HG03025 (cell line): Measurements from ENCODE around the gene PHRF1.
"Not testable (repeated sequence)": the region's sequence is repeated elsewhere in the genome, so short reads cannot be mapped to it uniquely, and the experiment has no call there.

Experiments
- ATAC-seq: cut with Tn5 transposase; IDR thresholded peaks from one replicate; pipeline ENCODE4 v1.9.1; 2021; ENCODE audit warnings: mild to moderate bottlenecking, moderate library complexity; ENCODE audit not compliant: unreplicated experiment, low FRiP score

Gene PHRF1

GRCh38 chr11:646214-646613, 69.9 kb downstream of the PHRF1 start:
- no peak for ATAC-seq

DNA sequence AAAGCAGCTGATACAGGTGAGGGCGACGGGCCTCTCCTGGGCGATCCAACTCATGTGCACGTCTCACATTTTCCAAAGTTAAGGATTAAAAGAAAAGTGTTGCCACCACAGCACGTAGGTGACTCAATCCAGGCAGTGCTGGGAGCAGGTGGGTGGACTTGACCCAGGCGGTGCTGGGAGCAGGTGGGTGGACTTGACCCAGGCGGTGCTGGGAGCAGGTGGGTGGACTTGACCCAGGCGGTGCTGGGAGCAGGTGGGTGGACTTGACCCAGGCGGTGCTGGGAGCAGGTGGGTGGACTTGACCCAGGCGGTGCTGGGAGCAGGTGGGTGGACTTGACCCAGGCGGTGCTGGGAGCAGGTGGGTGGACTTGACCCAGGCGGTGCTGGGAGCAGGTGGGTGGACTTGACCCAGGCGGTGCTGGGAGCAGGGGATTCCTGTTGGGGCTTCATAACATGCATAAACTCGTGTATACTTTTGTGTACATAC, 71.4 kb downstream of the PHRF1 start:
- not testable (repeated sequence) for ATAC-seq

DNA sequence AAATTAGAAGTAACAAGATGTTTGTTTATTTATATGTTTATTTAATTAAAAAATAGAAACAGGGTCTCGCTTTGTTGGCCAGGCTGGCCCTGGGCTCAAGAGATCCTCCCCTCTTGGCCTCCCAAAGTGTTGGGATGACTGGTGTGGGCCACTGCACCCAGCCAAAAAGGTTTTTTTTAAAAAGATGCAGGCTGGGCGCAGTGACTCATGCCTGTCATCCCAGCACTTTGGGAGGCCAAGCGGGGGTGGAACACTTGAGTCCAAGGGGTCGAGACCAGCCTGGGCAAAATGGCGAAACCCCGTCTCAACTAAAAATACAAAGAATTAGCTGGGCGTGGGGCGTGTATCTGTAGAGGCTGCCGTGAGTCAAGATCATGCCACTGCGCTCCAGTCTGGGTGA, 74.2 kb downstream of the PHRF1 start:
- no peak for ATAC-seq

- not testable (repeated sequence) for ATAC-seq
These were observed 76.9 kb downstream of the PHRF1 start for GRCh38 chr11:653136-653535.

- no peak for ATAC-seq
These were observed 77.6 kb downstream of the PHRF1 start for GRCh38 chr11:653837-654236.

- ATAC-seq = not testable (repeated sequence)
These were observed 78.2 kb downstream of the PHRF1 start for GRCh38 chr11:654444-654843.

- ATAC-seq = no peak
These were observed 78.9 kb downstream of the PHRF1 start for GRCh38 chr11:655036-655726.

DNA sequence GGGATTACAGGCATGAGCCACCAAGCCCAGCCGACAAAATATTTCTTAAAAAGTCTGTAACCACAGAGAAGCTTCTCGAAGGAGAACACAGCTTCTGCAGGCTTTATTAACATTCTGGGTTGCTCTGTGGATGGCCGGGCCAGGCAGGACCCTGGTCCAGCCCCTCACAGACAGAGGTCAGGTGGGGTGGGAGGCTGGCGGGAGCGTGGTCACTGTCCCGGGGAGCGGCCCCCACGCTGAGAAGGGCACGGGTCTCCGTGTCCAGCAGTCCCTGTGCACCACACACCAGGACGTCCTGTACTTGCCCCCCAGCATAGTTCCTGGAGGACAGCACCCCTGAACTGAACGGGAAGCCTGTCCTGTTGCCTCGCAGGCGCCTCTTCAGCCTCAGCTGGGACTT, 80.2 kb downstream of the PHRF1 start:
- no peak for ATAC-seq

DNA sequence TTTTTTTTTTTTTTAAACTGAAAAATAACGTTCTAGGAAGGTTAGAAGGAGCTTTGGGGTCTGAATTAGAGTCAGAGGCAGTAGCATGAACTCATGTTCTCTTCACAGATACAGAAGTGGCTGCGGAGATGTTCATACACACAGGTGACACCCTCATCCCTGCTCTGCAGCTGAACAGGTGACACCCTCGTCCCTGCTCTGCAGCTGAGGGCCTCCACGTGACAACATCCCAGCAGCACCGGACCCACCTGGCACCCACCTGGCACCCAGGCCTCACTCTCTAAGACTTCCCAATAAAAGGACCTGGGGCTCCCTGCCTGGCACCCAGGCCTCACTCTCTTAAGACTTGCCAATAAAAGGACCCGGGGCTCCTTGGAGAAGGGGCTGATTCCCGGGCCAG, 80.6 kb downstream of the PHRF1 start:
- ATAC-seq = no peak

DNA sequence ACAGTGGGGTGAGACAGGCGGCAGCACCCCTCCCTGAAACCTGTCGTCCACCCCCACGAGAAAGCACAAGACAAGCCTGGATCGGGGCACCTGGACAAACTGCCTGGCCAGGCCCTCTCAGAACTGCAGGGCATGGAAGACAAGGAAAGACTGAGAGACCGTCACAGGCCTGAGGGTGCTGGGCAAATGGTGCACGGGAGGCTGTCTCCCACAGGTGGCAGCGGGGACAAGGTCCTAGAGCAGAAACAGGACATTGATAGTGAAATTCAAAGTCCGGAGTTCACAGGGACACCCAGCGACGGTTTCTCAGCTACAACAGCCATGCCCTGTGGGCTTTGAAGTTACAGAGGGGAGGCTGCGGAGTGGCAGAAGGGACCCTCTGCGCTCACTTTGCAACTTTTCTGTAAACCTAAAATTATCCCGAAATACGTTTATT, 81.4 kb downstream of the PHRF1 start:
- ATAC-seq = no peak

GRCh38 chr11:659532-660085, 83.3 kb downstream of the PHRF1 start:
- no peak for ATAC-seq

DNA sequence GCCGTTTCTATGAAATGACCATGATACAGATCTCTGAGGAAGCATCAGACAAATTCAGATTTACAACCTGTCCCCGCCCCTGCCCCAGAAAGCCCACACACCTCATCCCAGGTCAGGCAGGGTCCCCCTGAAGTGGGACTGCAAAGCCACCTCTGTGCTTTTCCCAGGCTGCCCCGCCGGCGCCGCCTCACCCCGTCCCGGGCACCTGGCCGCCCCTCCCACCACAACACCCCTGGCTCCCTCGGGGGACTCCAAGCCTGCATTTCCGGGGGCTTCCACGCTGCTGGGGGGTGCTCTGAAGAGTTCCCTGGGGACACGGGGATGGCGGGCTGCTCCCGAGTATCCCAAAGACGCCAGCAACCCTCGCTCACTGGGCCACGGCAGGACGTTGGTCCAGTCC, 84.0 kb downstream of the PHRF1 start:
- ATAC-seq = no peak

- no peak for ATAC-seq
These were observed 84.6 kb downstream of the PHRF1 start for GRCh38 chr11:660681-661444.
